ENCODE results near the gene TBX10.

TBX10 gene

GRCh38 chr11:67586568-67587250, 52.9 kb downstream of the TBX10 start:
- H4K91ac ChIP-seq (ENCODE audit: low read depth, low read length) = no peak overlapping the region
- H4K8ac ChIP-seq (ENCODE audit: low read depth, low read length) = no peak overlapping the region
- H2BK120ac ChIP-seq (ENCODE audit: insufficient read depth, low read length, poor library complexity) = no peak overlapping the region
- no peak overlapping the region for H2BK12ac ChIP-seq (ENCODE audit: low read length)
- WGBS (ENCODE audit: extremely low coverage, insufficient coverage, insufficient read length) = no CpG with 5 or more reads among the region's 5 CpGs
- H3K4ac ChIP-seq (ENCODE audit: low read depth, low read length) = no peak overlapping the region
- no peak overlapping the region for H2AK5ac ChIP-seq (ENCODE audit: low read length)
- H3K14ac ChIP-seq (ENCODE audit: low read length) = no peak overlapping the region
- DNase-seq = no peak
- no peak overlapping the region for H2AFZ ChIP-seq (ENCODE audit: insufficient read depth, low read length, poor library complexity)
- H3K79me2 ChIP-seq (ENCODE audit: control insufficient read depth, insufficient read depth, low read length, poor library complexity) = peaks cover 19% of the 10 kb centered on the region
- peaks cover 10% of the 10 kb centered on the region for H3K79me1 ChIP-seq (ENCODE audit: low read length)
- no peak overlapping the region for H4K12ac ChIP-seq (ENCODE audit: low read depth, low read length)
- no peak overlapping the region for H3K23ac ChIP-seq (ENCODE audit: low read length)
- H3K4me3 ChIP-seq (ENCODE audit: low read depth, low read length) = no peak overlapping the region
- H2BK5ac ChIP-seq (ENCODE audit: low read depth, low read length, poor library complexity) = no peak overlapping the region
- H3K18ac ChIP-seq (ENCODE audit: low read length) = no peak overlapping the region
- H3K4me2 ChIP-seq (ENCODE audit: low read length) = no peak overlapping the region
- peaks cover 20 to 25% of the 10 kb centered on the region in 2 experiments for H3K4me1 ChIP-seq (ENCODE audit: control insufficient read depth in 1 of 2, insufficient read depth in 2 of 2, low read length in 2 of 2)
- H3K27ac ChIP-seq (ENCODE audit: low read depth, low read length) = no peak overlapping the region
- H3K36me3 ChIP-seq (ENCODE audit: control insufficient read depth in 1 of 2, insufficient read depth in 2 of 2, low read length in 2 of 2) = peaks cover 28 to 32% of the 10 kb centered on the region in 2 experiments
- H3K9ac ChIP-seq (ENCODE audit: low read length) = no peak overlapping the region
- H3K27me3 ChIP-seq (ENCODE audit: insufficient read depth, low read length) = no peaks in the 10 kb centered on the region
- peaks cover 4% of the 10 kb centered on the region for H3K9me3 ChIP-seq (ENCODE audit: insufficient read depth, low read depth, low read length)

GRCh38 chr11:67585911-67586310, 53.7 kb downstream of the TBX10 start:
- no peak for DNase-seq
- Histone ChIP-seq H3K4me3 (ENCODE audit: low read depth, low read length) (no peak overlapping the region), H3K79me2 (ENCODE audit: control insufficient read depth, insufficient read depth, low read length, poor library complexity) (peaks cover 19% of the 10 kb centered on the region), H3K4me1 (ENCODE audit: control insufficient read depth in 1 of 2, insufficient read depth in 2 of 2, low read length in 2 of 2) (peaks cover 23 to 27% of the 10 kb centered on the region in 2 experiments), H3K9ac (ENCODE audit: low read length) (no peak overlapping the region), H2AK5ac (ENCODE audit: low read length) (no peak overlapping the region), H3K27ac (ENCODE audit: low read depth, low read length) (no peak overlapping the region), H4K91ac (ENCODE audit: low read depth, low read length) (no peak overlapping the region), H2BK12ac (ENCODE audit: low read length) (no peak overlapping the region), H3K4ac (ENCODE audit: low read depth, low read length) (no peak overlapping the region), H3K9me3 (ENCODE audit: insufficient read depth, low read depth, low read length) (peaks cover 4% of the 10 kb centered on the region), H3K36me3 (ENCODE audit: control insufficient read depth in 1 of 2, insufficient read depth in 2 of 2, low read length in 2 of 2) (peaks cover 28 to 32% of the 10 kb centered on the region in 2 experiments), H3K18ac (ENCODE audit: low read length) (no peak overlapping the region), H2AFZ (ENCODE audit: insufficient read depth, low read length, poor library complexity) (no peak overlapping the region), H3K4me2 (ENCODE audit: low read length) (peak overlapping the region; percentile 63), H2BK120ac (ENCODE audit: insufficient read depth, low read length, poor library complexity) (no peak overlapping the region), H2BK5ac (ENCODE audit: low read depth, low read length, poor library complexity) (no peak overlapping the region), H3K79me1 (ENCODE audit: low read length) (peaks cover 10% of the 10 kb centered on the region), H3K27me3 (ENCODE audit: insufficient read depth, low read length) (no peaks in the 10 kb centered on the region), H4K8ac (ENCODE audit: low read depth, low read length) (no peak overlapping the region), H3K23ac (ENCODE audit: low read length) (no peak overlapping the region), H3K14ac (ENCODE audit: low read length) (no peak overlapping the region), H4K12ac (ENCODE audit: low read depth, low read length) (no peak overlapping the region)
- WGBS (ENCODE audit: extremely low coverage, insufficient coverage, insufficient read length) = no CpG with 5 or more reads among the region's 4 CpGs

DNA sequence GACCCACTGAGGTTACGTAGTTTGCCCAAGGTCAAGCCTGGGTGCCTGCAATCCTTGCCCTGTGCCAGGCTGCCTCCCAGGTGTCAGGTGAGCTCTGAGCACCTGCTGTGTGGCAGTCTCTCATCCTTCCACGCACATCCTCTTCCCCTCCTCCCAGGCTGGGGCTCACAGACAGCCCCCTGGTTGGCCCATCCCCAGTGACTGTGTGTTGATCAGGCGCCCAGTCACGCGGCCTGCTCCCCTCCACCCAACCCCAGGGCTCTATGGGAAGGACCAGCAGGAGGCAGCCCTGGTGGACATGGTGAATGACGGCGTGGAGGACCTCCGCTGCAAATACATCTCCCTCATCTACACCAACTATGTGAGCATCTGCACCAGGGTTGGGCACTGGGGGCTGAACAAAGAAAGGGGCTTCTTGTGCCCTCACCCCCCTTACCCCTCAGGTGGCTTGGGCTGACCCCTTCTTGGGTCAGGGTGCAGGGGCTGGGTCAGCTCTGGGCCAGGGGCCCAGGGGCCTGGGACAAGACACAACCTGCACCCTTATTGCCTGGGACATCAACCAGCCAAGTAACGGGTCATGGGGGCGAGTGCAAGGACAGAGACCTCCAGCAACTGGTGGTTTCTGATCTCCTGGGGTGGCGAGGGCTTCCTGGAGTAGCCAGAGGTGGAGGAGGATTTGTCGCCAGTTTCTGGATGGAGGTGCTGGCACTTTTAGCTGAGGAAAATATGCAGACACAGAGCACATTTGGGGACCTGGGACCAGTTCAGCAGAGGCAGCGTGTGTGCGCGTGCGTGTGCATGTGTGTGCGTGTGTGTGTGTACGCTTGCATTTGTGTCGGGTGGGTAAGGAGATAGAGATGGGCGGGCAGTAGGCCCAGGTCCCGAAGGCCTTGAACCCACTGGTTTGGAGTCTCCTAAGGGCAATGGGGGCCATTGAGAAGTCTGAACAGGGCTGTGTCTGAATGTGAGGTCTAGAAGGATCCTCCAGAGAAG, 54.4 kb downstream of the TBX10 start:
- H2BK120ac ChIP-seq (ENCODE audit: insufficient read depth, low read length, poor library complexity) = peak overlapping the region; percentile 4
- no peak overlapping the region for H4K8ac ChIP-seq (ENCODE audit: low read depth, low read length)
- H4K12ac ChIP-seq (ENCODE audit: low read depth, low read length) = no peak overlapping the region
- no peak overlapping the region for H2BK5ac ChIP-seq (ENCODE audit: low read depth, low read length, poor library complexity)
- peaks cover 23 to 27% of the 10 kb centered on the region in 2 experiments for H3K4me1 ChIP-seq (ENCODE audit: control insufficient read depth in 1 of 2, insufficient read depth in 2 of 2, low read length in 2 of 2)
- no peak overlapping the region for H2AFZ ChIP-seq (ENCODE audit: insufficient read depth, low read length, poor library complexity)
- no peak overlapping the region for H3K27ac ChIP-seq (ENCODE audit: low read depth, low read length)
- H2BK12ac ChIP-seq (ENCODE audit: low read length) = no peak overlapping the region
- H3K4me2 ChIP-seq (ENCODE audit: low read length) = peak overlapping the region; percentile 63
- peaks cover 19% of the 10 kb centered on the region for H3K79me2 ChIP-seq (ENCODE audit: control insufficient read depth, insufficient read depth, low read length, poor library complexity)
- peak overlapping the region; percentile 93 for H3K4ac ChIP-seq (ENCODE audit: low read depth, low read length)
- H2AK5ac ChIP-seq (ENCODE audit: low read length) = no peak overlapping the region
- no peak for DNase-seq
- H3K14ac ChIP-seq (ENCODE audit: low read length) = peak overlapping the region; percentile 75
- peaks cover 10% of the 10 kb centered on the region for H3K79me1 ChIP-seq (ENCODE audit: low read length)
- H3K4me3 ChIP-seq (ENCODE audit: low read depth, low read length) = peak overlapping the region; percentile 91
- WGBS (ENCODE audit: extremely low coverage, insufficient coverage, insufficient read length) = no CpG with 5 or more reads among the region's 21 CpGs
- peak overlapping the region; percentile 81 for H3K18ac ChIP-seq (ENCODE audit: low read length)
- no peaks in the 10 kb centered on the region for H3K27me3 ChIP-seq (ENCODE audit: insufficient read depth, low read length)
- peaks cover 4% of the 10 kb centered on the region for H3K9me3 ChIP-seq (ENCODE audit: insufficient read depth, low read depth, low read length)
- peaks cover 28 to 32% of the 10 kb centered on the region in 2 experiments for H3K36me3 ChIP-seq (ENCODE audit: control insufficient read depth in 1 of 2, insufficient read depth in 2 of 2, low read length in 2 of 2)
- peak overlapping the region; percentile 94 for H3K9ac ChIP-seq (ENCODE audit: low read length)
- no peak overlapping the region for H3K23ac ChIP-seq (ENCODE audit: low read length)
- H4K91ac ChIP-seq (ENCODE audit: low read depth, low read length) = no peak overlapping the region

- H3K23ac ChIP-seq (ENCODE audit: low read length) = no peak overlapping the region
- no peaks in the 10 kb centered on the region for H3K27me3 ChIP-seq (ENCODE audit: insufficient read depth, low read length)
- peaks cover 4% of the 10 kb centered on the region for H3K9me3 ChIP-seq (ENCODE audit: insufficient read depth, low read depth, low read length)
- peak overlapping the region; percentile 81 for H3K18ac ChIP-seq (ENCODE audit: low read length)
- peaks cover 19% of the 10 kb centered on the region for H3K79me2 ChIP-seq (ENCODE audit: control insufficient read depth, insufficient read depth, low read length, poor library complexity)
- H2AFZ ChIP-seq (ENCODE audit: insufficient read depth, low read length, poor library complexity) = no peak overlapping the region
- DNase-seq = peak; percentile 60 to 75
- H4K91ac ChIP-seq (ENCODE audit: low read depth, low read length) = peak overlapping the region; percentile 87
- H2BK12ac ChIP-seq (ENCODE audit: low read length) = no peak overlapping the region
- peaks cover 23 to 27% of the 10 kb centered on the region in 2 experiments for H3K4me1 ChIP-seq (ENCODE audit: control insufficient read depth in 1 of 2, insufficient read depth in 2 of 2, low read length in 2 of 2)
- H3K4me2 ChIP-seq (ENCODE audit: low read length) = peak overlapping the region; percentile 63
- WGBS (ENCODE audit: extremely low coverage, insufficient coverage, insufficient read length) = no CpG with 5 or more reads among the region's 33 CpGs
- H3K4me3 ChIP-seq (ENCODE audit: low read depth, low read length) = peak overlapping the region; percentile 91
- H4K12ac ChIP-seq (ENCODE audit: low read depth, low read length) = peak overlapping the region; percentile 72
- peak overlapping the region; percentile 84 for H3K27ac ChIP-seq (ENCODE audit: low read depth, low read length)
- H2BK120ac ChIP-seq (ENCODE audit: insufficient read depth, low read length, poor library complexity) = peak overlapping the region; percentile 4
- H2AK5ac ChIP-seq (ENCODE audit: low read length) = peak overlapping the region; percentile 69
- H4K8ac ChIP-seq (ENCODE audit: low read depth, low read length) = peak overlapping the region; percentile 85
- peak overlapping the region; percentile 81 for H2BK5ac ChIP-seq (ENCODE audit: low read depth, low read length, poor library complexity)
- peak overlapping the region; percentile 94 for H3K9ac ChIP-seq (ENCODE audit: low read length)
- H3K14ac ChIP-seq (ENCODE audit: low read length) = peak overlapping the region; percentile 75
- H3K79me1 ChIP-seq (ENCODE audit: low read length) = peaks cover 10% of the 10 kb centered on the region
- H3K4ac ChIP-seq (ENCODE audit: low read depth, low read length) = peak overlapping the region; percentile 93
- peaks cover 28 to 32% of the 10 kb centered on the region in 2 experiments for H3K36me3 ChIP-seq (ENCODE audit: control insufficient read depth in 1 of 2, insufficient read depth in 2 of 2, low read length in 2 of 2)
Measured at GRCh38 chr11:67584205-67584880, 55.2 kb downstream of the TBX10 start.
